RPMI8226 (cell line): ENCODE data around the gene NLRC3.
A peak's percentile ranks its signal among the peaks of the same experiment; 100 is the strongest.

ENCODE experiments used
- DNase-seq: peaks from one replicate; pipeline ENCODE4 v3.0.0-alpha.2; 2015

NLRC3 gene

DNA sequence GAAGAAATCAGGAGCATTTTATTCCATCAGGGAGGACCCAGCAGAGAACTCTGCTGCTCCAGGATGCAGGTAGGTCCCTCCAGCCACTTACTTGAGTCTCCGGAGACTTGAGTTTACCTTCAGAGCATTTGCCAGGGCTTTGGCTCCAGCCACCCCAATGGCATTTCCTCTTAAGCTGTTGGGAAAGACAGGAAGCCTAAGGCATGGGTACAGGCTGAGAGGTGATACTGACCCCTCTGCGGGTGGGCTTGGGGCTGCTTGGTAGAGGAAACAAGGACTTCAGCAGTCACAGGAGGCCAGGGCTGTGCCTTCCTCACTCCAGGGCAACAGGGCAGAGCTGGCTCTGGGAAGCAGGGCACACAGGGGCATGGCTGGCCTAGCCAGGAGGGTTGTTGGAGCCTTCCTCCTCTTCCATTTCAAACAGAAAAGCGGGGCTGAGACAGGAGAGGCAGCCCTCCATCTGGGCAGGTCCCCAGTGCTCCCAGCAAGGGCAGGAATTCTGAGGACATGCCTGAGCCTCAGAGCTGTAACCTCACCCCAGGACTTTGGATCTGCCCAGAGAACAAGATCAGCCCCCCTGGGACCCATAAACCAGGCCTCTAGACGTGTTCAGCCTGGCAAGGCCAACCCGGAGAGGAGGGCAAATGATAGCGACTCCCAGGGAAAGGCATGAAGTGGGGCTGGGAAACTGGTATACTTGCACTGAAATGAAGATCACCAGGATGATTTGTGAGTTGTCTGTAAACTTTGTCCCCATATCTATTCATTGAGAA, 34.4 kb downstream of the NLRC3 start:
- no peak for DNase-seq

GRCh38 chr16:3541527-3542155, 35.6 kb downstream of the NLRC3 start:
- DNase-seq: no peak

GRCh38 chr16:3538222-3538621, 39.0 kb downstream of the NLRC3 start:
- DNase-seq: no peak

DNA sequence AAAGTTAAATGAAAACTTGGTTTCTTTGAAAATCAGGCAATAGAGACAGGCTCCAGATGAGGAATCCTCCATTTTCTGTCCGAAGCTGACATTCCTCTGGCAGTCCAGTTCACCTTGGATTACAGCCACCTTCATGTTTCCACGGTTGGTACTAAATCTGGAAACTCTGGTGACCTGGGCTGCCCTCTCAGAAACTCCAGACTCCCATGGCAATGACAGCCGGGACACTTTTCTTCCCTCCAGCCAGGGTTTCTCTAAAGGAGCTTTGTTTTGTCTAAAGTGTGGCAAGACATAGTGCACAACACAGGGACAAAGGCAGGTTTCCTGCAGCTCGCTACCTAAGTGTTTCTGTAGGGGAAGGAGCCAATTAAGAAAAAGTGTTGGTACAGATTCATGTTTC, 40.4 kb downstream of the NLRC3 start:
- no peak for DNase-seq

- DNase-seq: no peak
Observed at GRCh38 chr16:3536271-3536731, 40.9 kb downstream of the NLRC3 start.

GRCh38 chr16:3534126-3534525, 43.1 kb downstream of the NLRC3 start:
- no peak for DNase-seq

- DNase-seq: no peak
Observed at GRCh38 chr16:3532741-3533140, 44.5 kb downstream of the NLRC3 start.

GRCh38 chr16:3530371-3530914, 46.8 kb downstream of the NLRC3 start:
- no peak for DNase-seq

GRCh38 chr16:3529175-3529574, 48.0 kb downstream of the NLRC3 start:
- DNase-seq: no peak

DNA sequence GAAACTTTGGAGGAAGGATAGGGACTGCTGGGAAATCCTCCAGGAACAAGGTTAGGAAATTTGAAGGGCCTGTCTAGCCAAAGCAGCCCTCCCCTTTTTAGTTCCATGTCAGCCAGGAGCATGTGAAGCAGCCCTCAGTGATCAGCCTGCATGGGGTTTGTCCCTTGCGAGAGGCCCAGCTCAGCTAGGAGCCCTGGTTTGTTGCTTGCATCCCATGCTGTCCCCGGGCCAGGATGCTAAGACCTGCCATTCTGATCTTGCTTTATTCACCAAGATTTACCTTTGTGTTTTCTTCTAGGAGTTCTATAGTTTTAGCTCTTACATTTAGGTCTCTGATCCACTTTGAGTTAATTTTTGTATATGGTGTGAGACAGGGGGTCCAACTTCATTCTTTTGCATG, 48.8 kb downstream of the NLRC3 start:
- DNase-seq: no peak

DNA sequence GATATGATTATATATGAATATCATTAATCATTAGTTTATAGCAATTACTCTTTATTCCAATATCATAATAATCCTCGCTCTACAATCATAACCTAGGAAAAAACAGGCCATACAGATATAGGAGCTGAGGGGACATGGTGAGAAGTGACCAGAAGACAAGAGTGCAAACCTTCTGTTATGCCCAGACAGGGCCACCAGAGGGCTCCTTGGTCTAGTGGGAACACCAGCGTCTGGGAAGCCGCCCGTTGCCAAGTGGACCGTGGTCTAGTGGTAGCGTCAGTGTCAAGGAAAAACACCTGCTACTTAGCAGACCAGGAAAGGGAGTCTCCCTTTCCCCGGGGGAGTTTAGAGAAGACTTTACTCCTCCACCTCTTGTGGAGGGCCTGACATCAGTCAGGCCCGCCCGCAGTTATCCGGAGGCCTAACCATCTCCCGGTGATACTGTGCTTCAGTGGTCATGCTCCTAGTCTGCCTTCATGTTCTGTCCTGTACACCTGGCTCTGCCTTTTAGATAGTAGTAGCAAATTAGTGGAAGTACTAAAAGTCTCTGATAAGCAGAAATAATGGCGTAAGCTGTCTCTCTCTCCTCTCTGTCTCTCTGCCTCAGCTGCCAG, 49.9 kb downstream of the NLRC3 start:
- DNase-seq: peak; percentile 69

- no peak for DNase-seq
Observed at GRCh38 chr16:3525951-3526350, 51.3 kb downstream of the NLRC3 start.

GRCh38 chr16:3523281-3523680, 53.9 kb downstream of the NLRC3 start:
- DNase-seq: no peak

- DNase-seq: no peak
Observed at GRCh38 chr16:3520841-3521240, 56.4 kb downstream of the NLRC3 start.

- no peak for DNase-seq
Observed at GRCh38 chr16:3520413-3520812, 56.8 kb downstream of the NLRC3 start.

DNA sequence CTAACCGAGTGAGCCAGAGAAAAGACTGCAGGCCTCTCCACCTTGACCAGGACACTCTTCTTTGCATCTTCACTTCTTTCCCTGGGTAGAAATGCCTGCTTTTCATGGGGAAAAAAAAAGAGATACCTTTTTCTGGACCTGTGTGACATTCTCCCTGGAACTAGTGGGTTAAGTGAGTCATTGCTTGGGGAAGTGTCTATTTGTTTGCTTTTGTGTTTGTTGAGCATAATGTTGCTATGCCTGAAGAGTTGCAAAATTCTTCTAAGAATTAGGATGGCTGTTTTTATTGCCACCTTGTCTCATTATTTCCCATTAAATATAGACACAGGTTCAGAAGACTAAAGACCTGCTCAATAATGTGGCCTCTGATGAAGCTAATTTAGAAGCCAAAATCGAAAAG, 57.6 kb downstream of the NLRC3 start:
- DNase-seq: no peak

GRCh38 chr16:3518986-3519348, 58.2 kb downstream of the NLRC3 start:
- no peak for DNase-seq

DNA sequence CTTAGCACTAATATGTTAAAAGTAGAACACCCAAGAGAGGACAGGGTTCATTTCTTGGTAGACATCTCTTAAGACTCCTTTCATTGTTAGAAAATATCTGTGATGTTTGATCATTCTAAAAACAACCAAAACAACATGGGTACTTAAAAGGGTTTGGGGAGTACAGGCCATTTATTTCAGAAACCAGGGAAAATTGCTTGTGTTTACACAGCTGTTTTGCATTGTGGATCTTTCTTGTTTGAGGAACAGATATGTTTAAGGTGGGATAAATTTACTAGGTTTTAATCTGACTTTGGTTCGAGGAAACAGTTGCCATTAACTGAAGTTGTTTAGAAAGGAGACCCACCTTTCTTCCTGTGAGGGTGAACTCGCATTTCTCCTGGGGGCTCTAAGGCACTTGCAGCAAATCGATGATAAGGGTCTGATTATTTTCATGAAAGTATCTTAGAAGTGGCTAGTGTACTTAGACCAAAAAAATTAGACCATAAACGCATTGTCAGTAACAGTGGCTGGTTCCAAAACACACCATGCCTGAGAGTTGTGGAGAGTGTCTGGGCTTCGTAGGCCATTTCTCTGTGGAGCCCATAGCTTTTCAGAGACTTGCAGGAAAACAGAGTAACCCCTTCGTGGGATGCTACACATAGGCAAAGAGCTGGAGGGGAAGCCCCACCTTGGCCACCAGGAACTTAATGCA, 58.8 kb downstream of the NLRC3 start:
- no peak for DNase-seq

- no peak for DNase-seq
Observed at GRCh38 chr16:3515897-3516296, 61.3 kb downstream of the NLRC3 start.

- DNase-seq: no peak
Observed at GRCh38 chr16:3514621-3515020, 62.6 kb downstream of the NLRC3 start.

- no peak for DNase-seq
Observed at GRCh38 chr16:3513892-3514583, 63.2 kb downstream of the NLRC3 start.

GRCh38 chr16:3511286-3512180, 65.7 kb downstream of the NLRC3 start:
- no peak for DNase-seq
